HCT116 (cell line): ENCODE results near the gene ZFYVE16. TPM values are rescaled to one million over a fixed set of nuclear protein-coding genes. Genes with fewer than 3 reads are reported as not detected.
A peak's percentile ranks its signal among the peaks of the same experiment; 100 is the strongest.

Experiments
- ATAC-seq: fragments of 200-7000 bp; cut with Tn5 transposase; 2 replicates; pipeline ENCODE4 v1.9.1; 2020; ENCODE audit warnings: mild to moderate bottlenecking, moderate library complexity
- BruUV-seq: library from RNA; stranded (reverse); fragments of 400-500 nt; replicated peaks from 2 replicates; lab custom pipeline; 2021; lab: Mats Ljungman, UMichigan
- CTCF ChIA-PET: fragments of 300-600 bp; sonication (Branson Sonifier 250); formaldehyde crosslinking; loops from one replicate; lab custom pipeline; 2021; ENCODE audit warnings: antibody characterized with exemption; lab: Charles Lee
- POLR2A ChIA-PET: fragments of 300-600, 350-600 bp; sonication (Branson Sonifier 250); formaldehyde crosslinking; loops from one replicate; lab custom pipeline; 2021; ENCODE audit warnings: antibody characterized with exemption; lab: Charles Lee
- RAD21 ChIA-PET, 2 experiments: fragments of 300-600 bp; sonication (Branson Sonifier 250); formaldehyde crosslinking; loops; one replicate each; lab custom pipeline; 2023; ENCODE audit warnings: low total read pairs in 2 of 2; ENCODE audit not compliant: uncharacterized antibody in 2 of 2, unreplicated experiment in 2 of 2, low non-redundant PET in 1 of 2; lab: Charles Lee
- DNase-seq: peaks from one replicate; pipeline ENCODE4 v3.0.0-alpha.2; 2010; ENCODE audit warnings: low read depth, low spot score
- H2AFZ ChIP-seq: fragments of 200-600 bp; shearing (Covaris generic), sonication (generic); 2 replicates; pipeline ENCODE4 v1.6.1; 2017; ENCODE audit warnings: low read depth, mixed run types, mixed read lengths, antibody characterized with exemption, low read length; ENCODE audit not compliant: poor library complexity, severe bottlenecking
- H3K27ac ChIP-seq: 2 replicates; pipeline ENCODE4 v1.5.1; 2012; ENCODE audit warnings: low read depth, low read length
- H3K27me3 ChIP-seq: fragments of 200-600 bp; sonication (generic); 2 replicates; pipeline ENCODE4 v1.6.1; 2016; ENCODE audit warnings: mixed run types, low read length, mixed read lengths; ENCODE audit not compliant: insufficient read depth
- H3K36me3 ChIP-seq, 2 experiments: fragments of 200-500 bp in 1 of 2; fragments of 200-600 bp in 1 of 2; sonication (Bioruptor generic) in 1 of 2; sonication (generic) in 1 of 2; 2 replicates each; pipeline versions ENCODE4 v1.5.1 to v1.6.1; 2014 to 2016; ENCODE audit warnings: low read length in 2 of 2, inconsistent platforms in 1 of 2, mixed read lengths in 1 of 2, mixed run types in 1 of 2; ENCODE audit not compliant: insufficient read depth in 2 of 2, control insufficient read depth in 1 of 2
- H3K4me1 ChIP-seq, 2 experiments: fragments of 200-600 bp in 1 of 2; sonication (generic) in 1 of 2; 2 replicates each; pipeline versions ENCODE4 v1.5.1 to v1.6.1; 2012 to 2017; ENCODE audit warnings: low read length in 2 of 2, inconsistent platforms in 1 of 2, mild to moderate bottlenecking in 1 of 2, mixed read lengths in 1 of 2, mixed run types in 1 of 2, moderate library complexity in 1 of 2; ENCODE audit not compliant: insufficient read depth in 2 of 2, control insufficient read depth in 1 of 2
- H3K4me2 ChIP-seq: fragments of 200-600 bp; sonication (generic); 2 replicates; pipeline ENCODE4 v1.6.1; 2017; ENCODE audit warnings: mixed run types, low read length, mixed read lengths
- H3K4me3 ChIP-seq, 2 experiments: fragments of 200-600 bp in 1 of 2; sonication (generic) in 1 of 2; replicated peaks in 1 of 2; 2 replicates each; pipeline ENCODE4 v1.5.1; 2011 to 2016; ENCODE audit warnings: low read length in 2 of 2, control low read depth in 1 of 2, low read depth in 1 of 2, mild to moderate bottlenecking in 1 of 2, mixed read lengths in 1 of 2, mixed run types in 1 of 2
- H3K79me2 ChIP-seq: fragments of 200-600 bp; sonication (generic); 2 replicates; pipeline ENCODE4 v1.6.1; 2017; ENCODE audit warnings: mild to moderate bottlenecking, mixed run types, low read length, moderate library complexity, mixed read lengths; ENCODE audit not compliant: insufficient read depth
- H3K9ac ChIP-seq: fragments of 200-600 bp; sonication (generic); 2 replicates; pipeline ENCODE4 v1.6.1; 2016; ENCODE audit warnings: low read length, mixed read lengths
- H3K9me2 ChIP-seq: fragments of 200-600 bp; sonication (generic), shearing (Covaris generic); 2 replicates; pipeline ENCODE4 v1.6.1; 2017; ENCODE audit warnings: mixed run types, mild to moderate bottlenecking, moderate library complexity; ENCODE audit not compliant: insufficient read depth
- H3K9me3 ChIP-seq, 2 experiments: fragments of 200-500 bp in 1 of 2; fragments of 200-600 bp in 1 of 2; sonication (Bioruptor generic) in 1 of 2; sonication (generic) in 1 of 2; 2 replicates each; pipeline ENCODE4 v1.6.1; 2014 to 2017; ENCODE audit warnings: low read length in 2 of 2, mixed read lengths in 2 of 2, inconsistent platforms in 1 of 2, low read depth in 1 of 2, mild to moderate bottlenecking in 1 of 2, mixed run types in 1 of 2, moderate library complexity in 1 of 2; ENCODE audit not compliant: control insufficient read depth in 1 of 2, insufficient read depth in 1 of 2
- H4K20me1 ChIP-seq: fragments of 200-600 bp; sonication (generic), shearing (Covaris generic); 2 replicates; pipeline ENCODE4 v1.6.1; 2017; ENCODE audit warnings: mixed run types, mild to moderate bottlenecking, moderate library complexity; ENCODE audit not compliant: insufficient read depth
- ELF1 ChIP-seq: IDR thresholded peaks from 2 replicates; pipeline ENCODE4 v1.6.1; 2012; ENCODE audit warnings: low read depth, borderline replicate concordance
- EZH2 ChIP-seq: fragments of 200-600 bp; sonication (generic); IDR thresholded peaks from 2 replicates; pipeline ENCODE4 v1.6.1; 2017; ENCODE audit warnings: antibody characterized with exemption, mixed run types
- SIN3A ChIP-seq: IDR thresholded peaks from 2 replicates; pipeline ENCODE4 v1.6.1; 2012; ENCODE audit warnings: low read depth
- SP1 ChIP-seq: IDR thresholded peaks from 2 replicates; pipeline ENCODE4 v1.6.1; 2012; ENCODE audit warnings: low read depth
- SRF ChIP-seq: IDR thresholded peaks from 2 replicates; pipeline ENCODE4 v1.6.1; 2012; ENCODE audit warnings: low read depth
- ZFX ChIP-seq: fragments of 450-650 bp; IDR thresholded peaks from 2 replicates; pipeline ENCODE4 v1.6.1; 2017
- intact Hi-C: fragments of 100-400 bp; cut with micrococcal nuclease; formaldehyde crosslinking; loops from 2 replicates; pipeline ENCODE4 v1.10.0; 2022
- total RNA-seq: library from RNA; stranded (reverse); gene quantifications from one replicate; pipeline ENCODE4 v1.2.1, GENCODE V29; 2021; ENCODE audit not compliant: unreplicated experiment
- TF ChIP-seq, protein P1 (sequence below): IDR thresholded peaks from 2 replicates; pipeline ENCODE4 v1.6.1; 2012; ENCODE audit warnings: low read depth
- TF ChIP-seq, protein P2 (sequence below), 3 experiments: fragments of 200-600 bp in 1 of 3; sonication (generic) in 1 of 3; IDR thresholded peaks in 2 of 3; conservative IDR thresholded peaks in 1 of 3; 2 replicates each; pipeline ENCODE4 v1.5.1; 2012 to 2017; ENCODE audit warnings: low read depth in 2 of 3, low read length in 2 of 3, antibody characterized with exemption in 1 of 3, borderline replicate concordance in 1 of 3, control low read depth in 1 of 3, mild to moderate bottlenecking in 1 of 3, mixed read lengths in 1 of 3, mixed run types in 1 of 3, moderate library complexity in 1 of 3; ENCODE audit not compliant: insufficient read depth in 1 of 3
- TF ChIP-seq, protein P3 (sequence below): IDR thresholded peaks from 2 replicates; pipeline ENCODE4 v1.6.1; 2011; ENCODE audit warnings: mild to moderate bottlenecking, low read length, moderate library complexity; ENCODE audit not compliant: insufficient replicate concordance; ENCODE audit errors: extremely low read depth

The ZFYVE16 gene
- total RNA-seq, 1 experiment from 2014 or later, result 24.2 TPM

DNA sequence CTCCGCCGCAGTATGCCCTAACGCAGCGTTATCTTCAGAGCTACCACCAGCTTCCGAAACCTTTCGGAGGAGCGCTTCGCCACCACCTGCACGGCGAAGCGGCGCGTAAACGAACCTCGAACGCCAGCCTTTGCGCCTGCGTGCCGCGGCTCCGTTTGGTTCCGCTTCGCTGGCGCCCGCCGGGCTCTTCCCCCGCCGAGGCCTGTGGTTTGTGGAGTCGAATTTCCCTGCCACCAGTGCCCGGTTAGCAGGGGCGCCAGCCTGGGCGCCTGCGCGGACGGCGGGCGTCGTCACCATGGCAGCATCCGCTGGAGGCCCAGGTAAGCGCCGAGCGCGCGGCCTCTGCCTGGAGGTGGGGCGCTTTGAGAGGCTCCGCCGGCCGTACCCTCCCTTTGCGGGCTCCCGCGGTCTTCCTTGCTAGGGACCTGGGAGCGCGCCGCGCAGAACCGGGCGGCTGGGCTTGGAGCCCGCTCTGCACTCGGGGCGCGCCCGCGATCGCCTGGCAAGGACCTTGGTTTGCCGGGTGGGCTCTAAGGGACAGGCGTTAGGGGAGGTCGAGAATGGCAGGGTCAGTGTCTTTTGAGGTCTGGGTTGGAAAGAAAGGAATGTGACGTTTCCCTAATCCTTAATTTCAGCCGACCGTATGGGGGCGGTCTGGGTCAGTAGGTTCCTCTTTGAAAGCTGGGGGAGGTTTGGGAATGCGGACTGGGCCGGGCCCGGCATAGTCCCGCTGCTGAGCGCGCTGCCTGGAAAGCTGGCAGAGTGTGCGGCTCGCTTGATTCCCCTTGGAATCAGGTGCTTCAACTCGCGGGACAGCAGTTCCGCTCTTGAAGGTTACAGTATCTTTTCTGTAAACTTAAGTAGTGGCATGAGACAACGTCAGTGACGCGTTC, 80.2 kb downstream of the ZFYVE16 start, which contains the start of gene FAM151B (continued):
- TF ChIP-seq ELF1, result no peak
- peak; percentile 60 for TF ChIP-seq ZFX

DNA sequence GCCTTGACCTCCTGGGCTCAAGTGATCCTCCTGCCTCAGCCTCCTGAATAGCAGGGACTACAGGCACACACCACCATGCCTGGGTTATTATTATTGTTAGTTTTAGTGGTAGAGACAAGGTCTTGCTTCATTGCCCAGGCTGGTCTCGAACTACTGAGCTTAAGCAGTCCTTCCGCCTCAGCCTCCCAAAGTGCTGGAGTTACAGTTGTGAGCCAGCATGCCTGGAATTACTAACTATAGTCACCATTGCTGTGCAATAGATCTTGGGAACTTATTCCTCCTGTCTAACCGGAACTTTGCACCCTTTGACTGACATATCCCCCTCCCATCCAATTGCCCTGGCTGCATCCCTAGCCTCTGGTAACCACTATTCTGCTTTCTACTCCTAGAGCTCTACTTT, 83.4 kb downstream of the ZFYVE16 start:
- intact Hi-C loops, result no loop called here
- H3K27me3 ChIP-seq, result no peaks in the 10 kb centered on the region
- TF ChIP-seq EZH2 (no peak), SRF (no peak), SP1 (no peak), SIN3A (no peak)
- TF ChIP-seq, protein P1, sequence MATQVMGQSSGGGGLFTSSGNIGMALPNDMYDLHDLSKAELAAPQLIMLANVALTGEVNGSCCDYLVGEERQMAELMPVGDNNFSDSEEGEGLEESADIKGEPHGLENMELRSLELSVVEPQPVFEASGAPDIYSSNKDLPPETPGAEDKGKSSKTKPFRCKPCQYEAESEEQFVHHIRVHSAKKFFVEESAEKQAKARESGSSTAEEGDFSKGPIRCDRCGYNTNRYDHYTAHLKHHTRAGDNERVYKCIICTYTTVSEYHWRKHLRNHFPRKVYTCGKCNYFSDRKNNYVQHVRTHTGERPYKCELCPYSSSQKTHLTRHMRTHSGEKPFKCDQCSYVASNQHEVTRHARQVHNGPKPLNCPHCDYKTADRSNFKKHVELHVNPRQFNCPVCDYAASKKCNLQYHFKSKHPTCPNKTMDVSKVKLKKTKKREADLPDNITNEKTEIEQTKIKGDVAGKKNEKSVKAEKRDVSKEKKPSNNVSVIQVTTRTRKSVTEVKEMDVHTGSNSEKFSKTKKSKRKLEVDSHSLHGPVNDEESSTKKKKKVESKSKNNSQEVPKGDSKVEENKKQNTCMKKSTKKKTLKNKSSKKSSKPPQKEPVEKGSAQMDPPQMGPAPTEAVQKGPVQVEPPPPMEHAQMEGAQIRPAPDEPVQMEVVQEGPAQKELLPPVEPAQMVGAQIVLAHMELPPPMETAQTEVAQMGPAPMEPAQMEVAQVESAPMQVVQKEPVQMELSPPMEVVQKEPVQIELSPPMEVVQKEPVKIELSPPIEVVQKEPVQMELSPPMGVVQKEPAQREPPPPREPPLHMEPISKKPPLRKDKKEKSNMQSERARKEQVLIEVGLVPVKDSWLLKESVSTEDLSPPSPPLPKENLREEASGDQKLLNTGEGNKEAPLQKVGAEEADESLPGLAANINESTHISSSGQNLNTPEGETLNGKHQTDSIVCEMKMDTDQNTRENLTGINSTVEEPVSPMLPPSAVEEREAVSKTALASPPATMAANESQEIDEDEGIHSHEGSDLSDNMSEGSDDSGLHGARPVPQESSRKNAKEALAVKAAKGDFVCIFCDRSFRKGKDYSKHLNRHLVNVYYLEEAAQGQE, result no peak
- TF ChIP-seq, protein P2, sequence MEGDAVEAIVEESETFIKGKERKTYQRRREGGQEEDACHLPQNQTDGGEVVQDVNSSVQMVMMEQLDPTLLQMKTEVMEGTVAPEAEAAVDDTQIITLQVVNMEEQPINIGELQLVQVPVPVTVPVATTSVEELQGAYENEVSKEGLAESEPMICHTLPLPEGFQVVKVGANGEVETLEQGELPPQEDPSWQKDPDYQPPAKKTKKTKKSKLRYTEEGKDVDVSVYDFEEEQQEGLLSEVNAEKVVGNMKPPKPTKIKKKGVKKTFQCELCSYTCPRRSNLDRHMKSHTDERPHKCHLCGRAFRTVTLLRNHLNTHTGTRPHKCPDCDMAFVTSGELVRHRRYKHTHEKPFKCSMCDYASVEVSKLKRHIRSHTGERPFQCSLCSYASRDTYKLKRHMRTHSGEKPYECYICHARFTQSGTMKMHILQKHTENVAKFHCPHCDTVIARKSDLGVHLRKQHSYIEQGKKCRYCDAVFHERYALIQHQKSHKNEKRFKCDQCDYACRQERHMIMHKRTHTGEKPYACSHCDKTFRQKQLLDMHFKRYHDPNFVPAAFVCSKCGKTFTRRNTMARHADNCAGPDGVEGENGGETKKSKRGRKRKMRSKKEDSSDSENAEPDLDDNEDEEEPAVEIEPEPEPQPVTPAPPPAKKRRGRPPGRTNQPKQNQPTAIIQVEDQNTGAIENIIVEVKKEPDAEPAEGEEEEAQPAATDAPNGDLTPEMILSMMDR (IDR thresholded peaks at IDR 0.05 in 2 of 3, conservative IDR thresholded peaks at IDR 0.05 in 1 of 3; ENCODE audit: borderline replicate concordance in 1 of 3, insufficient read depth in 1 of 3, low read depth in 2 of 3, low read length in 2 of 3), result no peak
- TF ChIP-seq, protein P3, sequence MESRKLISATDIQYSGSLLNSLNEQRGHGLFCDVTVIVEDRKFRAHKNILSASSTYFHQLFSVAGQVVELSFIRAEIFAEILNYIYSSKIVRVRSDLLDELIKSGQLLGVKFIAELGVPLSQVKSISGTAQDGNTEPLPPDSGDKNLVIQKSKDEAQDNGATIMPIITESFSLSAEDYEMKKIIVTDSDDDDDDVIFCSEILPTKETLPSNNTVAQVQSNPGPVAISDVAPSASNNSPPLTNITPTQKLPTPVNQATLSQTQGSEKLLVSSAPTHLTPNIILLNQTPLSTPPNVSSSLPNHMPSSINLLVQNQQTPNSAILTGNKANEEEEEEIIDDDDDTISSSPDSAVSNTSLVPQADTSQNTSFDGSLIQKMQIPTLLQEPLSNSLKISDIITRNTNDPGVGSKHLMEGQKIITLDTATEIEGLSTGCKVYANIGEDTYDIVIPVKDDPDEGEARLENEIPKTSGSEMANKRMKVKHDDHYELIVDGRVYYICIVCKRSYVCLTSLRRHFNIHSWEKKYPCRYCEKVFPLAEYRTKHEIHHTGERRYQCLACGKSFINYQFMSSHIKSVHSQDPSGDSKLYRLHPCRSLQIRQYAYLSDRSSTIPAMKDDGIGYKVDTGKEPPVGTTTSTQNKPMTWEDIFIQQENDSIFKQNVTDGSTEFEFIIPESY, result no peak
- TF ChIP-seq, all 23 proteins: peak for 0
- Histone ChIP-seq H3K9me2 (no peaks in the 10 kb centered on the region), H3K9ac (no peak overlapping the region), H3K36me3 (no peaks in the 10 kb centered on the region), H3K4me1 (peaks cover 20 to 27% of the 10 kb centered on the region in 2 experiments), H3K4me3 (no peak overlapping the region), H3K79me2 (no peaks in the 10 kb centered on the region), H3K9me3 (no peaks in the 10 kb centered on the region; a peak in 1 of 4 replicates), H3K27ac (no peak overlapping the region), H4K20me1 (no peaks in the 10 kb centered on the region), H2AFZ (no peak overlapping the region), H3K4me2 (no peak overlapping the region)
- ATAC-seq (no peak), DNase-seq (no peak)
- ChIA-PET CTCF (no interaction called here), POLR2A (no interaction called here), RAD21 (no interaction called here)
- BruUV-seq, result no TSS peak
